Stimulated activated CD8-positive, alpha-beta memory T cell treated with anti-CD3 and anti-CD28 coated beads, Interleukin-4, amount 100 ng/mL, for 4 hours (primary cell): ENCODE results near the gene DDX31.
"Not testable (repeated sequence)": the region's sequence is repeated elsewhere in the genome, so short reads cannot be mapped to it uniquely, and the experiment has no call there.

Source experiments
- DNase-seq, 2 donors: peaks; one replicate each; pipeline ENCODE4 v3.0.0-alpha.2; 2020; ENCODE audit warnings: low read depth in 2 of 2, low spot score in 1 of 2

DDX31 gene

DNA sequence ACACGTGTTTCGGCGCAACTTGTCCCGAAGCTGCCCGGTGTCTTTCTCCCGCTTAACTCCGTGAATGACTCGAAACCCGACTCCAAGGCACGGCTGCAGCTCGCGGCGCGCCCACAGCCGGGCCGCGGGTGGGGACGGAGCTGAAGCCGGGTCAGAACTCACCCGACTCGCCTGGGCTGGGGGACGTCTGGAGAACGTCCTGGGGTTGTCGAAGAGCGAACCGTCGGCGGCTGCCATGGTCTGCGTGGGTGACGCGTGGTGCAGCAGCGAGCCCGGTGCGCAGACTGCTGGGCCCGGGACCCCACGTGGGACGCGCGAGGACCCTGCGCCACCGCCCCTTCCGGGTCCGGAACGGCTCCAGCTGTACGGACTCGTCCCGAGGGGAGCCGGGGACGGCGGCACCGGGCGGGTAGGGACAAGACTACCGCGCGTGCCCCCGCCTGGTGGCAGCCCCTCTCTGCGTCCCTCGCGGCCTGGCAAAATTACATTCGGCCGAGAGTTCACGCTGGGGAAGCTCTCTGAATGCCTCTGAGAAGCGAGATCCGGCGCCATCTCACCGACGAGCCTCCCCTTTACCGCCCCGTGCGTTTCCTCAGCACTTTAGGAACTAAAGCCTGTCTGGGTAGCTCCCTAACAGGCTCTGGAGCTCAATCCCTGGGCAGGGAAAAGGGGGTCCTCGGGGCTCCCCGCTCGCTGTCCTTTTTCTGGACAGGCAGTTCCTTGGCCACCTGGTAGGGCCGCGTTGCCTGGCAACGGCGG, at the start of gene DDX31:
Gene DDX31, minus strand, starts transcription at position 286 of the 759 bp plus-strand sequence. Its CDS starts 49 bp downstream, at position 237.
- peak; percentile 72 to 80 for DNase-seq

DNA sequence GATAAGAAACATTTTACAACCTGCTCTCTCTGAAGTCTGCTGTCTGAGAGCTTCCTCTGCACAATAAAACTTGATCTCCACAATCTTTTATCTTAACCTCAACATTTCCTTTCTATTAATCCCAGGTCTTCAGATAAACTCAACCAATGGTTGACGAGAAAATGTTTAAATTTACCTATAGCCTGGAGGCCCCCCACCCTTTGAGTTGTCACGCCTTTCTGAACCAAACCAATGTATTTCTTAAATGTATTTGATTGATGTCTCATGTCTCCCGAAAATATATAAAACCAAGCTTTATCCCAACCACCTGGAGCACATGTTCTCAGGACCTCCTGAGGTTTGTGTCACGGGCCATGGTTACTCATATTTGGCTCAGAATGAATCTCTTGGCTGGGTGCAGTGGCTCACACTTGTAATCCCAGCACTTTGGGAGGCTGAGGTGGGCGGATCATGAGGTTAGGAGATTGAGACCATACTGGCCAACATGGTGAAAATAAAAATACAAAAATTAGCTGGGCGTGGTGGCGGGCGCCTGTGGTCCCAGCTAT, 48.7 kb upstream of the DDX31 start:
- DNase-seq: not testable (repeated sequence)

DNA sequence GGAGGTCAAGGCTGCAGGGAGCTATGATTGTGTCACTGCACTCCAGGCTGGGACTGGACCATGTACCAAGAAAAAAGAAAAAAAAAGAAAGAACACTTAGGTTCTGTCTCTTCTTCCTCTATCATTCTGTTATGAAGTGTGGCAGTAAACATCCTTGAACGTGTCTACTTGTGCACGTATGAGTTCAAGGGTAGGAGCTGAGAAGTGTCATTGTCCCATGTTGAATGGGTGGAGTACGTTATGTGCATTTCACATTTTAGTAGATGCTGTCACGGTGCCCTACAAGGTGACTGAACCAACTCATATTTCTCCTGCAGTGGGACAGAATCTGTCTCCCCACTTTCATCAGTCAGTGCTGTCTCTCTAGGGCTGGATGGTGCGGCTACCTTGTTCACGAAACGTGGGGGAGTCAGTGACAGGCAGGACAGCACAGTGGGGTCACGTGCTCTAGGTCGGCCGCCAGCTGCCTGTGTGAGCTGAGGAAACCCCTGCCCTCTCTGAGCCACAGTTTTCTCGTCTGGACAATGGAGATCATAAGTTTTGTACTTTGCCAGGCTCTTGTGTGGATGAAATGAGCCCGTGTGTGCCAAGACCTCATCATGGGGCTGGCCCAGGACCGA, 47.7 kb upstream of the DDX31 start:
- DNase-seq: no peak

GRCh38 chr9:132716007-132716406, 46.2 kb upstream of the DDX31 start:
- no peak for DNase-seq

- DNase-seq: no peak
Measured at GRCh38 chr9:132712753-132713152, 43.0 kb upstream of the DDX31 start.

GRCh38 chr9:132711846-132712245, 42.1 kb upstream of the DDX31 start:
- DNase-seq: no peak

DNA sequence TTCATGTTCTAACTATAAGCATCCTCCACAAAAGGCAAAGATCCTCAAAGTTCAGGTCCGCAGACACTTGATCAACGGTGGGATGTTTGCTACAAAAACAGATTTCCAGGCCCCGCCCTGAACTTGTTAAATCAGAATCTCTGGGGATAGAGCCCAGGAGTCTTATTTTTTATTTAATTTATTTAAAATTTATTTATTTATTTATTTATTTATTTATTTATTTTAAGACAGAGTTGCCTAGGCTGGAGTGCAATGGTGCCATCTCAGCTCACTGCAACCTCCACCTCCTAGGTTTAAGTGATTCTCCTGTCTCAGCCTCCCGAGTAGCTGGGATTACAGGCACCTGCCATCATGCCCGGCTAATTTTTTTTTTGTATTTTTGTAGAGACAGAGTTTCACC, 41.4 kb upstream of the DDX31 start:
- not testable (repeated sequence) for DNase-seq

GRCh38 chr9:132710333-132710732, 40.5 kb upstream of the DDX31 start:
- DNase-seq: no peak

DNA sequence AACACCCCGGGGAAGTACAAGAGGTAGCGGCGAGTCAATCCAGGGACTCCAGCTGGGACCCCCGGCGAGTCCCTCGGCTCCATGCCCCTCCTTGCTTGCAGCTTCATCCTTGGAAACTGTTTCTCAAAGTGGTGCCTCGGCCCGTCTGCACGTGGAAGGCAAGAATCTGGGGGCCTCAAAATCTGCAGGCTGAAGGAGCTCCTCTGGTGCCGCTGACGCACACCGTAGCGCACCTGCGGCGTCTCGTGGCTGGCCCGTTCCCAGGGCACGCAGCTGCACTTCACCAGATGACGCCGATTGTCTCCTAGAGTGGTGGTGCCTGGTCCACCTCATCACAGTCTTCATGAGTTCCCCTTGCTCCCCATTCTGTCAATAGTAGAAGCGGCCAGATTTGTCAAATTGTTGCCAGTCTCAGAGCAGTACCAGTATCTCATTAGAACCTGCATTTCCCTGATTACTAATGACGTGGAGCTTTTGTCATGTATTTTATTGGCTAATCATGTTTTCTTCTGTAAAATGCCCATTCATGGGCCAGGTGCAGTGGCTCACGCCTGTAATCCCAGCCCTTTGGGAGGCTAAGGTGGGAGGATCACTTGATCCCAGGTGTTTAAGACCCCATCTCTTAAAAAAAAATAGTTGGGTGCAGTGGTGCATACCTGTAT, 39.1 kb upstream of the DDX31 start:
- DNase-seq: no peak

- no peak for DNase-seq
Measured at GRCh38 chr9:132708239-132708638, 38.5 kb upstream of the DDX31 start.

- DNase-seq: no peak
Measured at GRCh38 chr9:132703336-132703735, 33.6 kb upstream of the DDX31 start.

DNA sequence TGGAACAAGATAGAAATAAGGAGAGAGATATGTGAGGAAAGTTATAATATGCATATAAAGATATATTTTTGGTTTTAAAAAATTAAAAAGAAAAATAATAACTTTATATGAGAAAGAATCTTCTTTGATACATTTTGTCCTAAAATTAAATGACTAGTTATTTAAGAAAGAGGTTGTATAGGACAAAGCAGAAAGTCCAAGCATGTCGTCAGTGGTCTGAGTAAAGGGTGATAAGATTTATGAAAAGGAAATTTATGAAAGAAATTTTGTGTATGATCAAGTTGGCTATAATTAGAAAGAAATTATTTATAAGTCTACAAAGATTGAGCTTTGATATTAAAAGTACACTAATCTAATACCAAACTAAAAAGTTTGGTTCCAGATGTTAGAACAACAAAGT, 32.5 kb upstream of the DDX31 start:
- DNase-seq: no peak

DNA sequence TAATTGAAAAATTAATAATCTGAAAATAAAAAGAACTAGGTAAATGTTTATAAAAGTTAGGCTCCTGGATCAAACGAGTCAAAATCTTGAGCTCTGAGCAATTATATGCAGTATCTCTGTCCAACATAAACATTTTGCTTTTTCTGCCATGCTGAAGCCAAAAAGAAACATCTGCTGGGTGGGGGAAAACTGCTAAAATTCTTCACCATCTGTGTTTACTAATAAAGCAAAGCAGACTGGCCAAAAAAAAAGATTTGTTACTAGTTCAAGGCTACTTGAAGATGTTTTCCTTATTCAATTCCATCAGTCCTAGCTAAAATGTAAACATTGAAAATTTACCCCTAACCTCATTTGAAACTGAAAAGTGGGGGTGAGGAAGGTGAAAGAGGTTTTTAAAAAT, 30.2 kb upstream of the DDX31 start:
- no peak for DNase-seq

GRCh38 chr9:132698989-132699388, 29.2 kb upstream of the DDX31 start:
- no peak for DNase-seq

DNA sequence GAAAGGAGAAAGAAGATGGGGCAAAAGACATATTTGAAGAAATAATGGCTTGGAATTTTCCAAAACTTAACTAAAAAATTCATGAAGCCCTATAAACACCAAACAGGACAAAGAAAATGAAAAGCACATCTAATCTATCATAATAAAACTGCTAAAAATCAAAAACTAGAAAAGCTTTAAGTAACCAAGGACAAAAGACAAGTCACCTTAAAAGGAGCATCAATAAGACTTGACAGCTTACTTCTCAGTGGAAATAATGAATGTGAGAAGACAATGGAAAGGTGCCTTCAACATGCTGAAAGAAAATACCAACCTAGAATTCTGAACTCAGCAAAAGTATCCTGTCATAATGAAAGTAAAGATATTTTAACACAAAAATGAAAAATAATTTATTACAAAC, 27.4 kb upstream of the DDX31 start:
- DNase-seq: no peak

DNA sequence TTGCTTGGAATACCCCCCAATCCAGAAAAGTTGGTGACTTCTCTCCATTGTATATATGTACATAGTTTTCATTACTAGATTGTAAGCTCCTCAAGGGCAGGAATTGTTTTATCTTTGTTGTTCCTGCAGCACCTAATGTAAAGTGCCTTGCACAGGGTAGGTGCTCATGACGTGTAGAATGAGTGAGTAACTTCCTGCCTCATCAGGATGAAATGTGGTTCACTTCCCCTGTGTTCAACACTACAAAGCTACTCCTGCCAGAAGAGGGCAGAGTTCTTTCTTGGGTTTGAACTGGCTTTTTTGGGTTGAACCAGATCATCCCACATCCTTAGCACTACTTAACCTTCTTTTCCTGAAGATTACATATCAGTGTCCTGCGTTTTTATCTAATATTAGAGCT, 24.4 kb upstream of the DDX31 start:
- no peak for DNase-seq

GRCh38 chr9:132690696-132691095, 20.9 kb upstream of the DDX31 start:
- no peak for DNase-seq

DNA sequence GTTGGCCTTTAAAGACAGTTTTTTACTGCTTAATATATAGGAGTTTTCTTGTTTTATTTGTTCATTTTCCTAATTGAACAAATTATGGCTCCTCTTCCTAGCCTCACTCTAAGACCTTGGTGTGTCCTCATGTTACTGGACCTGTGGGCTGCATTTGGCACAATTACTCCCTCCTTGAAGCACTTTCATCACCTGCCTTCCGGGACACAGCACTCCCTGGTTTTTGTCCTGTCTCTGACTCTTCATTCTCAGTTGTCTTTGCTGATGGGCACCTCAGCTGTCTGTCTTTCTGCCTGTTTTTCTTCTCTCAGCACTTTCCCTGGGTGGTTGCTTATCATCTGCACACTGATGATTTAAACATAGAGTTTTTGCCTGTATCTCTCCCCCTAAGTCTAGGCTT, 14.1 kb upstream of the DDX31 start:
- no peak for DNase-seq

- no peak for DNase-seq
Measured at GRCh38 chr9:132681561-132681960, 11.8 kb upstream of the DDX31 start.

GRCh38 chr9:132679946-132680625, 10.3 kb upstream of the DDX31 start:
- no peak for DNase-seq

DNA sequence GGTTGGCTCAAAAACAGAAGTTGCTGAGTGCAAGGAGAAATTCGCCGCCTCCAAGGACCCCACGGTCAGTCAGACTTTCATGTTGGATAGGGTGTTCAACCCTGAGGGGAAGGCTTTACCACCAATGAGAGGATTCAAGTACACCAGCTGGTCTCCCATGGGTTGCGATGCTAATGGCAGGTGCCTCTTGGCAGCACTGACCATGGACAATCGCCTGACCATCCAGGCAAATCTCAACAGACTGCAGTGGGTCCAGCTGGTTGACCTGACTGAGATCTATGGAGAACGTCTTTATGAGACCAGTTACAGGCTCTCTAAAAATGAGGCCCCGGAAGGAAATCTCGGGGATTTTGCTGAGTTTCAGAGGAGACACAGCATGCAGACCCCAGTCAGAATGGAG, 8.2 kb upstream of the DDX31 start:
- no peak for DNase-seq
